ENCODE results near the gene CYTH2. TPM values are rescaled to one million over a fixed set of nuclear protein-coding genes. Genes with fewer than 3 reads are reported as not detected.

CYTH2 gene
- total and polyA plus RNA-seq, 8 donors: 25.4 to 54.2 (median 31.5) TPM

GRCh38 chr19:48509467-48510194 is 40.5 kb downstream of the CYTH2 start:
- Histone ChIP-seq H3K27me3 (no peaks in the 10 kb centered on the region), H3K9me3 (no peaks in the 10 kb centered on the region), H3K36me3 (no peaks in the 10 kb centered on the region), H3K27ac (no peak overlapping the region), H3K4me3 (no peak overlapping the region), H3K4me1 (no peaks in the 10 kb centered on the region)
- no peak for TF ChIP-seq CTCF (IDR thresholded peaks at IDR 0.05)
- intact Hi-C loops (cut with DNase I): loop anchor here in 1 of 3 donors (5.0 kb wide), 1 partner anchor 73 kb away; no protein-coding TSS in a partner anchor
- no peak for ATAC-seq
- peak in 1 of 6 donors; percentile 59 for DNase-seq
- 68 to 74% methylated on average over 11 to 12 of the region's 12 CpGs for WGBS, 2 donors
- FAIRE-seq: no peak

- no peak for TF ChIP-seq CTCF (IDR thresholded peaks at IDR 0.05)
- intact Hi-C loops (cut with DNase I): no loop called here
- FAIRE-seq: no peak
- Histone ChIP-seq H3K27me3 (no peaks in the 10 kb centered on the region), H3K4me3 (no peak overlapping the region), H3K36me3 (no peaks in the 10 kb centered on the region), H3K9me3 (no peaks in the 10 kb centered on the region), H3K27ac (no peak overlapping the region), H3K4me1 (no peaks in the 10 kb centered on the region)
- DNase-seq: peak in 5 of 6 donors; percentile 70 to 85 (median 73)
- WGBS, 2 donors: 17 to 19% methylated on average over 24 of the region's 24 CpGs
- ATAC-seq: peak; percentile 49 to 83 (median 78)
Measured at GRCh38 chr19:48510421-48511268, 41.5 kb downstream of the CYTH2 start.

GRCh38 chr19:48511321-48511731 is 42.2 kb downstream of the CYTH2 start:
- intact Hi-C loops (cut with DNase I): no loop called here
- H3K4me3 ChIP-seq: no peak overlapping the region
- ATAC-seq (no peak), FAIRE-seq (no peak), DNase-seq (peak in 1 of 6 donors; percentile 82)
- no peaks in the 10 kb centered on the region for H3K27me3 ChIP-seq
- no peaks in the 10 kb centered on the region for H3K36me3 ChIP-seq
- TF ChIP-seq CTCF (IDR thresholded peaks at IDR 0.05): no peak
- WGBS, 2 donors: 3 to 4% methylated on average over 23 to 31 of the region's 32 CpGs
- no peaks in the 10 kb centered on the region for H3K4me1 ChIP-seq
- no peak overlapping the region for H3K27ac ChIP-seq
- no peaks in the 10 kb centered on the region for H3K9me3 ChIP-seq

- ATAC-seq (peak in 1 of 4 donors; percentile 9), FAIRE-seq (no peak), DNase-seq (peak in 1 of 6 donors; percentile 51)
- no peak for TF ChIP-seq CTCF (IDR thresholded peaks at IDR 0.05)
- Histone ChIP-seq H3K27ac (no peak within 1 kb of the TSS), H3K4me1 (no peaks in the 10 kb centered on the region), H3K4me3 (no peak within 1 kb of the TSS), H3K9me3 (no peaks in the 10 kb centered on the region), H3K36me3 (no peaks in the 10 kb centered on the region), H3K27me3 (no peaks in the 10 kb centered on the region)
- intact Hi-C loops (cut with DNase I): no loop called here
- 8 to 12% methylated on average over 27 to 32 of the region's 32 CpGs for WGBS, 2 donors
Measured at GRCh38 chr19:48511800-48512503, 42.8 kb downstream of the CYTH2 start, which contains the start of gene LMTK3. TSS of gene LMTK3 (minus strand) at chr19:48511835. CDS start at chr19:48511576, 259 bp downstream.
